Neural cell (in vitro differentiated cells): ENCODE results near the gene SPOP. TPM values are rescaled to one million over a fixed set of nuclear protein-coding genes. Genes with fewer than 3 reads are reported as not detected.

Experiments
- H2AFZ ChIP-seq: fragments of 200-600, 300-800 bp; sonication (generic), shearing (Covaris generic); 2 replicates; pipeline ENCODE4 v1.6.0; 2014; ENCODE audit warnings: low read depth, mild to moderate bottlenecking, antibody characterized with exemption, low read length, moderate library complexity
- H3F3A ChIP-seq: fragments of 200-600 bp; shearing (Covaris generic); 2 replicates; pipeline ENCODE4 v1.6.1; 2016; ENCODE audit warnings: mild to moderate bottlenecking, moderate library complexity, mixed read lengths, antibody characterized with exemption, low read length; ENCODE audit not compliant: insufficient read depth, poor library complexity, severe bottlenecking
- H3K27ac ChIP-seq: fragments of 200-600, 300-800 bp; sonication (generic), shearing (Covaris generic); 2 replicates; pipeline ENCODE4 v1.5.1; 2014; ENCODE audit warnings: mild to moderate bottlenecking, low read length, moderate library complexity
- H3K27me3 ChIP-seq: fragments of 300-800, 200-600 bp; sonication (generic), shearing (Covaris generic); 2 replicates; pipeline ENCODE4 v1.6.0; 2014; ENCODE audit warnings: mild to moderate bottlenecking, low read depth, low read length, moderate library complexity; ENCODE audit not compliant: insufficient read depth
- H3K36me3 ChIP-seq: fragments of 300-800, 200-600 bp; sonication (generic), shearing (Covaris generic); 2 replicates; pipeline ENCODE4 v1.5.1; 2014; ENCODE audit warnings: mild to moderate bottlenecking, antibody characterized with exemption, low read length, moderate library complexity; ENCODE audit not compliant: insufficient read depth
- H3K4me2 ChIP-seq: fragments of 300-800, 200-600 bp; sonication (generic), shearing (Covaris generic); 2 replicates; pipeline ENCODE4 v1.6.0; 2014; ENCODE audit warnings: mild to moderate bottlenecking, low read length
- H3K4me3 ChIP-seq: fragments of 300-800, 200-600 bp; sonication (generic), shearing (Covaris generic); 2 replicates; pipeline ENCODE4 v1.5.1; 2014; ENCODE audit warnings: mild to moderate bottlenecking, low read length, moderate library complexity
- H3K79me2 ChIP-seq: fragments of 200-600 bp; shearing (Covaris generic); replicated peaks from 2 replicates; pipeline ENCODE4 v1.6.0; 2014; ENCODE audit warnings: mild to moderate bottlenecking, low read length, moderate library complexity; ENCODE audit not compliant: insufficient read depth
- H3K9ac ChIP-seq: fragments of 300-800, 200-600 bp; sonication (generic), shearing (Covaris generic); 2 replicates; pipeline ENCODE4 v1.6.1; 2016; ENCODE audit warnings: mild to moderate bottlenecking, low read length, mixed read lengths
- H3K9me2 ChIP-seq: fragments of 200-600 bp; shearing (Covaris generic); 2 replicates; pipeline ENCODE4 v1.6.1; 2016; ENCODE audit warnings: mild to moderate bottlenecking, low read length, mixed read lengths; ENCODE audit not compliant: insufficient read depth
- H3K9me3 ChIP-seq: fragments of 200-600, 300-800 bp; sonication (generic), shearing (Covaris generic); 2 replicates; pipeline ENCODE4 v1.6.1; 2016; ENCODE audit warnings: mild to moderate bottlenecking, mixed run types, low read length, moderate library complexity, mixed read lengths
- H4K20me1 ChIP-seq: fragments of 200-600 bp; shearing (Covaris generic); 2 replicates; pipeline ENCODE4 v1.6.1; 2016; ENCODE audit warnings: mild to moderate bottlenecking, mixed run types; ENCODE audit not compliant: insufficient read depth
- CTCF ChIP-seq: fragments of 450-650 bp; IDR thresholded peaks from 2 replicates; pipeline ENCODE4 v1.5.1; 2014; ENCODE audit warnings: antibody characterized with exemption, mild to moderate bottlenecking, moderate library complexity; ENCODE audit not compliant: poor library complexity, severe bottlenecking
- EP300 ChIP-seq: fragments of 450-650 bp; conservative IDR thresholded peaks from 2 replicates; pipeline ENCODE4 v1.6.1; 2014; ENCODE audit warnings: antibody characterized with exemption, mild to moderate bottlenecking, moderate library complexity; ENCODE audit not compliant: poor library complexity, severe bottlenecking
- EZH2 ChIP-seq: fragments of 200-600, 300-800 bp; shearing (Covaris generic), sonication (generic); IDR thresholded peaks from 2 replicates; pipeline ENCODE4 v1.6.1; 2014; ENCODE audit warnings: antibody characterized with exemption, low read length, borderline replicate concordance, mild to moderate bottlenecking; ENCODE audit not compliant: insufficient read depth, poor library complexity, severe bottlenecking
- MXI1 ChIP-seq: fragments of 450-650 bp; conservative IDR thresholded peaks from 2 replicates; pipeline ENCODE4 v1.6.1; 2014; ENCODE audit warnings: antibody characterized with exemption, mild to moderate bottlenecking; ENCODE audit not compliant: poor library complexity, severe bottlenecking
- POLR2AphosphoS5 ChIP-seq: IDR thresholded peaks from 2 replicates; pipeline ENCODE4 v1.6.1; 2012
- RAD21 ChIP-seq: fragments of 450-650 bp; conservative IDR thresholded peaks from 2 replicates; pipeline ENCODE4 v1.6.1; 2014; ENCODE audit warnings: antibody characterized with exemption, mild to moderate bottlenecking, moderate library complexity
- REST ChIP-seq: IDR thresholded peaks from 2 replicates; pipeline ENCODE4 v1.6.1; 2012; ENCODE audit warnings: borderline replicate concordance
- SMC3 ChIP-seq: fragments of 450-650 bp; conservative IDR thresholded peaks from 2 replicates; pipeline ENCODE4 v1.6.1; 2014; ENCODE audit warnings: antibody characterized with exemption, mild to moderate bottlenecking, moderate library complexity; ENCODE audit not compliant: poor library complexity
- TAF1 ChIP-seq: IDR thresholded peaks from 2 replicates; pipeline ENCODE4 v1.6.1; 2012; ENCODE audit warnings: low read depth
- polyA plus RNA-seq: library from polyadenylated mRNA; depleted of rRNA; stranded (reverse); fragments of >200 nt; gene quantifications from 2 replicates; pipeline ENCODE4 v1.2.3, GENCODE V29; 2014

Gene SPOP
- polyA plus RNA-seq, 1 donor from 2014 or later = 71.9 TPM

GRCh38 chr17:49600949-49601348 is 76.9 kb downstream of the SPOP start:
- Histone ChIP-seq H3K27ac (no peak overlapping the region), H4K20me1 (no peaks in the 10 kb centered on the region), H3K9me3 (no peaks in the 10 kb centered on the region), H3K9me2 (no peaks in the 10 kb centered on the region), H3K4me3 (no peak overlapping the region), H3K27me3 (no peaks in the 10 kb centered on the region), H2AFZ (no peak overlapping the region), H3K4me2 (no peak overlapping the region), H3K9ac (no peak overlapping the region), H3K36me3 (peaks cover 14% of the 10 kb centered on the region), H3F3A (no peaks in the 10 kb centered on the region), H3K79me2 (no peaks in the 10 kb centered on the region)
- TF ChIP-seq MXI1 = no peak
- no peak for TF ChIP-seq EZH2
- no peak for TF ChIP-seq REST
- no peak for TF ChIP-seq RAD21

- TF ChIP-seq TAF1 = no peak
- no peak for TF ChIP-seq EZH2
- TF ChIP-seq MXI1 = no peak
- TF ChIP-seq REST = no peak
- no peak for TF ChIP-seq SMC3
- TF ChIP-seq EP300 = no peak
- TF ChIP-seq CTCF = no peak
- TF ChIP-seq POLR2AphosphoS5 = no peak
- no peak for TF ChIP-seq RAD21
- Histone ChIP-seq H3K4me2 (no peak overlapping the region), H3K4me3 (no peak overlapping the region), H3K27ac (no peak overlapping the region), H3F3A (no peaks in the 10 kb centered on the region), H3K79me2 (no peaks in the 10 kb centered on the region), H2AFZ (no peak overlapping the region), H4K20me1 (no peaks in the 10 kb centered on the region), H3K9me3 (no peaks in the 10 kb centered on the region), H3K27me3 (no peaks in the 10 kb centered on the region), H3K9me2 (no peaks in the 10 kb centered on the region), H3K9ac (no peak overlapping the region), H3K36me3 (peaks cover 6% of the 10 kb centered on the region)
Measured at GRCh38 chr17:49598918-49599317, 79.0 kb downstream of the SPOP start.
